Smooth muscle cell (in vitro differentiated cells): ENCODE results near the gene SOHLH2. TPM values are rescaled to one million over a fixed set of nuclear protein-coding genes. Genes with fewer than 3 reads are reported as not detected.

Source experiments
- DNase-seq: peaks from one replicate; lab custom pipeline; 2025; ENCODE audit not compliant: unreplicated experiment; lab: John Stamatoyannopoulos, UW
- H2AFZ ChIP-seq: fragments of 200-600 bp; sonication (generic); 2 replicates; pipeline ENCODE4 v1.6.0; 2016; ENCODE audit warnings: antibody characterized with exemption, low read depth, mild to moderate bottlenecking
- H3F3A ChIP-seq: fragments of 200-600 bp; sonication (generic); 2 replicates; pipeline ENCODE4 v1.6.0; 2017; ENCODE audit warnings: antibody characterized with exemption, low read depth
- H3K27ac ChIP-seq: fragments of 200-600 bp; sonication (generic); 2 replicates; pipeline ENCODE4 v1.5.1; 2016; ENCODE audit warnings: low read depth, mild to moderate bottlenecking
- H3K27me3 ChIP-seq: fragments of 200-600 bp; sonication (generic); 2 replicates; pipeline ENCODE4 v1.6.1; 2016; ENCODE audit warnings: low read depth, mild to moderate bottlenecking
- H3K36me3 ChIP-seq: fragments of 200-600 bp; sonication (generic); 2 replicates; pipeline ENCODE4 v1.5.1; 2016; ENCODE audit warnings: low read depth
- H3K4me1 ChIP-seq: fragments of 200-600 bp; sonication (generic); 2 replicates; pipeline ENCODE4 v1.5.1; 2016; ENCODE audit warnings: low read depth
- H3K4me2 ChIP-seq: fragments of 200-600 bp; sonication (generic); 2 replicates; pipeline ENCODE4 v1.6.0; 2016; ENCODE audit warnings: mild to moderate bottlenecking
- H3K4me3 ChIP-seq: fragments of 200-600 bp; sonication (generic); 2 replicates; pipeline ENCODE4 v1.5.1; 2016; ENCODE audit warnings: mild to moderate bottlenecking
- H3K79me2 ChIP-seq: fragments of 200-600 bp; sonication (generic); 2 replicates; pipeline ENCODE4 v1.6.0; 2016; ENCODE audit warnings: low read depth, mild to moderate bottlenecking
- H3K9ac ChIP-seq: fragments of 200-600 bp; sonication (generic); 2 replicates; pipeline ENCODE4 v1.6.0; 2016; ENCODE audit warnings: low read depth
- H3K9me3 ChIP-seq: fragments of 200-600 bp; sonication (generic); replicated peaks from 2 replicates; pipeline ENCODE4 v1.5.1; 2016; ENCODE audit warnings: low read depth
- H4K20me1 ChIP-seq: fragments of 200-600 bp; sonication (generic); 2 replicates; pipeline ENCODE4 v1.6.0; 2016; ENCODE audit warnings: low read depth
- CTCF ChIP-seq: fragments of 200-600 bp; sonication (generic); IDR thresholded peaks from 2 replicates; pipeline ENCODE4 v1.5.1; 2017; ENCODE audit warnings: borderline replicate concordance, mild to moderate bottlenecking, antibody characterized with exemption; ENCODE audit not compliant: insufficient read depth, poor library complexity, severe bottlenecking
- WGBS: methylation state at CpG from one replicate; pipeline ENCODE4 v1.1.7; 2016; ENCODE audit warnings: low lambda C conversion rate; 5-methylcytosine and 5-hydroxymethylcytosine counted together
- polyA plus RNA-seq: library from polyadenylated mRNA; unstranded; fragments of >200 nt; fragmentation: Nextera tagmentation; extraction: Ambion mirVana; gene quantifications from 2 replicates; pipeline ENCODE4 v1.2.1, GENCODE V29; 2016
- total RNA-seq: library from RNA; depleted of rRNA; stranded (reverse); fragments of >200 nt; gene quantifications from 2 replicates; pipeline ENCODE4 v1.2.3, GENCODE V29; 2014

The SOHLH2 gene
- total and polyA plus RNA-seq, 2 experiments from 2014 or later: 0.04 TPM; not detected in 1

GRCh38 chr13:36134632-36135031 is 79.7 kb downstream of the SOHLH2 start:
- TF ChIP-seq CTCF: no peak
- Histone ChIP-seq H4K20me1 (no peaks in the 10 kb centered on the region), H3K9me3 (no peaks in the 10 kb centered on the region), H3K4me1 (no peaks in the 10 kb centered on the region), H3F3A (no peaks in the 10 kb centered on the region), H3K36me3 (no peaks in the 10 kb centered on the region), H3K9ac (no peak overlapping the region), H3K27me3 (peaks cover 47% of the 10 kb centered on the region), H3K27ac (no peak overlapping the region), H3K4me3 (no peak overlapping the region), H2AFZ (no peak overlapping the region), H3K4me2 (no peak overlapping the region), H3K79me2 (no peaks in the 10 kb centered on the region)
- WGBS: 60% methylated on average over 1 of the region's 1 CpG
- DNase-seq: no peak

DNA sequence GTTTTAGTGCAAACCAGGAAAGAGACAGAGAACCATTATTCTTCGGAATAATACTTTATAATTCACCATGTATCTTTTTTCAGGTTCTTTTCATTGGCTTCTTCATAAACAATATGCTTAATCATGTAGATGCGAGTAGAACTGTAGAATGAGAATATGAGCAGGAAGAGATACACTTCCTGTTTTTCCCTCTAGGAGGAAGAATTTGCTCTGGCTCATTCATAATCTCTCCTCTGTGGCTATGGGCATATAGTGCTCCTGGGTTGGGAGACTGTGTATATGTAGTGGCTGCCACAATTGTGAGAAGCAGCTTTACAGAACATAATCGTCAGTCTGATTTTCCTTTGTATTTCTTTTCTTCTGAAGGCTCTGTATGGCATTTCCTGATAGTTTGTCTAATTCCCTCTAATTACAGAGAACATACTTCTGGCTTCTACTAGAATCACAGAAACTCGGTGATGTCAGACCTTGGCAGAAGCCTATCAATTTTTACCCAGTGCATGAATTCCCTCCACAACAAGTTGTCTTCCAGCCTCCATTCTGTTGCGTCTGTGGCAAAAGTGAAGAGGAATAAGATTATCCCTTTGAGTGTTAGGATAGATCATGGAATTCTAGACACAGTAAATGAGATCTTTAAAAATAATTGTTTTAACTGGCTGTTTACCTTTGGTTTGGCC is 80.3 kb downstream of the SOHLH2 start:
- Histone ChIP-seq H3K27me3 (peaks cover 52% of the 10 kb centered on the region), H3K79me2 (no peaks in the 10 kb centered on the region), H4K20me1 (no peaks in the 10 kb centered on the region), H3K9ac (no peak overlapping the region), H3K9me3 (no peaks in the 10 kb centered on the region), H3K36me3 (no peaks in the 10 kb centered on the region), H3F3A (no peaks in the 10 kb centered on the region), H2AFZ (no peak overlapping the region), H3K4me3 (no peak overlapping the region), H3K27ac (no peak overlapping the region), H3K4me1 (no peaks in the 10 kb centered on the region), H3K4me2 (no peak overlapping the region)
- DNase-seq: no peak
- no peak for TF ChIP-seq CTCF
- 86% methylated on average over 5 of the region's 5 CpGs for WGBS

DNA sequence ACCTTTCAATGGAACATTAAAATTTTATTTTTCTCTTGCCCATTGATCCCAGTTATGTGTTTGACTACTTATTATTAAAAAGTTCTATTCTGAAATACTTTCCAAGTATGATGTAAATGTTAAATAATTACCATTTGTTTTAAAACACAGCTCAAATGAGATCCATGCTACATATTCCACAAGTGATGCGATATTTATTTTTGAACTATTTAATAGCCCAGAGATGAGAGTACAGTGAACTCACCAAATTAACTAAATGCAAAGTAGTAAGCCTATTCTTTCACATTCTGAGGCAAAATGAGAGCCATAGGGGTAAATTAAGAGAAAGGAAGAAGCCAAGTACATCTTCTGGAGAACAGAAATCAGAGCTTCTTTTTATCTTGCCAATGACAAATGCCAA is 82.0 kb downstream of the SOHLH2 start:
- peaks cover 69% of the 10 kb centered on the region for H3K27me3 ChIP-seq
- H4K20me1 ChIP-seq: no peaks in the 10 kb centered on the region
- 87% methylated on average over 1 of the region's 1 CpG for WGBS
- H3K9me3 ChIP-seq: no peaks in the 10 kb centered on the region
- H3K4me3 ChIP-seq: no peak overlapping the region
- H3K4me1 ChIP-seq: no peaks in the 10 kb centered on the region
- no peak for DNase-seq
- TF ChIP-seq CTCF: no peak
- no peaks in the 10 kb centered on the region for H3K36me3 ChIP-seq
- H3K27ac ChIP-seq: no peak overlapping the region
- H2AFZ ChIP-seq: no peak overlapping the region
- no peaks in the 10 kb centered on the region for H3F3A ChIP-seq
- no peak overlapping the region for H3K9ac ChIP-seq
- no peaks in the 10 kb centered on the region for H3K79me2 ChIP-seq
- H3K4me2 ChIP-seq: no peak overlapping the region

GRCh38 chr13:36131931-36132297 is 82.4 kb downstream of the SOHLH2 start:
- WGBS: 82% methylated on average over 5 of the region's 5 CpGs
- Histone ChIP-seq H3K4me1 (no peaks in the 10 kb centered on the region), H3K4me3 (no peak overlapping the region), H3K4me2 (no peak overlapping the region), H3K9ac (no peak overlapping the region), H4K20me1 (no peaks in the 10 kb centered on the region), H3K27me3 (peaks cover 74% of the 10 kb centered on the region), H3K9me3 (no peaks in the 10 kb centered on the region), H3K36me3 (no peaks in the 10 kb centered on the region), H3K27ac (no peak overlapping the region), H3K79me2 (no peaks in the 10 kb centered on the region), H3F3A (no peaks in the 10 kb centered on the region), H2AFZ (no peak overlapping the region)
- no peak for TF ChIP-seq CTCF
- DNase-seq: no peak
